ENCODE data around the gene TEX50.
"Not testable (repeated sequence)": the region's sequence is repeated elsewhere in the genome, so short reads cannot be mapped to it uniquely, and the experiment has no call there.

DNA sequence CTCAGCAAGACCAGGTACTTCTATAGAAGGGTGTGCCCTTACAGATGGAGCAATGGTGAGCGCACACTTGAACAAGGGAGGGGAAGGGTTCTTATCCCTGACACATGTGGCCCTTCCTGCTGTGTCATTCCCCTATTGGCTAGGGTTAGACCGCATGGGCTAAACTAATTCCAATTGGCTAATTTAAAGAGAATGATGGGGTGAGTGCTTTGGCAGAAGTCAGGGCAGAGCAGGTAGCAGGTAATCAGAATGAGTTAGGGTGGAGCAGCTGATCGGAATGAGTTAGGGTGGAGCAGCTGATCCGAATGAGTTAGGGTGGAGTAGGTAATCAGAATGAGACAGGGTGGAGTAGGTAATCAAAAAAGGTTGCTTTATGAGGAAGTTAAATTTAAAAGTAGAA is 48.7 kb downstream of the TEX50 start:
- TF ChIP-seq, protein P1, sequence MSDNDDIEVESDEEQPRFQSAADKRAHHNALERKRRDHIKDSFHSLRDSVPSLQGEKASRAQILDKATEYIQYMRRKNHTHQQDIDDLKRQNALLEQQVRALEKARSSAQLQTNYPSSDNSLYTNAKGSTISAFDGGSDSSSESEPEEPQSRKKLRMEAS (IDR thresholded peaks at IDR 0.05): not testable (repeated sequence)
- TF ChIP-seq CTCF (IDR thresholded peaks at IDR 0.05); GATA3 (IDR thresholded peaks at IDR 0.05; ENCODE audit: borderline replicate concordance); ESRRA (IDR thresholded peaks at IDR 0.05; ENCODE audit: borderline replicate concordance, low read length): not testable (repeated sequence)

All from A549 (cell line).